ENCODE data around the gene MAL.

MAL gene

GRCh38 chr2:94996305-94997100 lies 29.0 kb upstream of the MAL start:
- DNase-seq: no peak

GRCh38 chr2:94997981-94998930 lies 27.3 kb upstream of the MAL start:
- DNase-seq: no peak

GRCh38 chr2:94999431-94999883 lies 26.1 kb upstream of the MAL start:
- no peak for DNase-seq

- no peak for DNase-seq
Observed at GRCh38 chr2:95001051-95001562, 24.4 kb upstream of the MAL start.

GRCh38 chr2:95001701-95002100 lies 23.8 kb upstream of the MAL start:
- no peak for DNase-seq

- no peak for DNase-seq
Observed at GRCh38 chr2:95002498-95002897, 23.0 kb upstream of the MAL start.

GRCh38 chr2:95004287-95004686 lies 21.2 kb upstream of the MAL start:
- DNase-seq: no peak

- DNase-seq: no peak
Observed at GRCh38 chr2:95004711-95005110, 20.8 kb upstream of the MAL start.

GRCh38 chr2:95005726-95006125 lies 19.8 kb upstream of the MAL start:
- no peak for DNase-seq

- no peak for DNase-seq
Observed at GRCh38 chr2:95006588-95006987, 18.9 kb upstream of the MAL start.

- DNase-seq: no peak
Observed at GRCh38 chr2:95007031-95007609, 18.4 kb upstream of the MAL start.

- no peak for DNase-seq
Observed at GRCh38 chr2:95007822-95008221, 17.7 kb upstream of the MAL start.

GRCh38 chr2:95008306-95008705 lies 17.2 kb upstream of the MAL start:
- no peak for DNase-seq

- DNase-seq: no peak
Observed at GRCh38 chr2:95008996-95009395, 16.5 kb upstream of the MAL start.

GRCh38 chr2:95009412-95009811 lies 16.1 kb upstream of the MAL start:
- no peak for DNase-seq

GRCh38 chr2:95010126-95010525 lies 15.4 kb upstream of the MAL start:
- DNase-seq: no peak

GRCh38 chr2:95010718-95011117 lies 14.8 kb upstream of the MAL start:
- DNase-seq: no peak

- no peak for DNase-seq
Observed at GRCh38 chr2:95012881-95013550, 12.5 kb upstream of the MAL start.

GRCh38 chr2:95013726-95014125 lies 11.8 kb upstream of the MAL start:
- DNase-seq: no peak

- DNase-seq: no peak
Observed at GRCh38 chr2:95014126-95014708, 11.3 kb upstream of the MAL start.

GRCh38 chr2:95015261-95015912 lies 10.1 kb upstream of the MAL start:
- no peak for DNase-seq

- no peak for DNase-seq
Observed at GRCh38 chr2:95016616-95017015, 8.9 kb upstream of the MAL start.
